Dendritic cell treated with granulocyte-macrophage colony-stimulating factor and Interleukin-4, amounts not matched to agents 40 ng/mL and 50 ng/mL, for 4 days (primary cell): ENCODE data around the gene SESN3.
"Not testable (repeated sequence)": the region's sequence is repeated elsewhere in the genome, so short reads cannot be mapped to it uniquely, and the experiment has no call there.

Experiments used
- H3K27ac Mint-ChIP-seq: one replicate; pipeline ENCODE4 v1.8.0; 2022; ENCODE audit warnings: mild to moderate bottlenecking, mixed read lengths
- H3K27me3 Mint-ChIP-seq: one replicate; pipeline ENCODE4 v1.8.0; 2022; ENCODE audit warnings: mild to moderate bottlenecking, mixed read lengths
- H3K36me3 Mint-ChIP-seq: one replicate; pipeline ENCODE4 v1.8.0; 2022; ENCODE audit warnings: low read depth, mixed read lengths
- H3K4me1 Mint-ChIP-seq: one replicate; pipeline ENCODE4 v1.8.0; 2022; ENCODE audit warnings: low read depth, mixed read lengths
- H3K4me3 Mint-ChIP-seq: one replicate; pipeline ENCODE4 v1.8.0; 2022; ENCODE audit warnings: mild to moderate bottlenecking, moderate library complexity, mixed read lengths
- H3K9me3 Mint-ChIP-seq: one replicate; pipeline ENCODE4 v1.8.0; 2022; ENCODE audit warnings: mixed read lengths
- intact Hi-C: fragments of 100-400 bp; cut with micrococcal nuclease; formaldehyde crosslinking; loops from one replicate; pipeline ENCODE4 v1.15.0; 2022

The SESN3 gene

GRCh38 chr11:95219599-95219998 is 11.4 kb downstream of the SESN3 start:
- Mint-ChIP-seq H3K27me3 (no peaks in the 10 kb centered on the region), H3K27ac (no peak overlapping the region), H3K9me3 (no peaks in the 10 kb centered on the region), H3K4me3 (no peak overlapping the region), H3K36me3 (peaks cover 19% of the 10 kb centered on the region), H3K4me1 (peaks cover 8% of the 10 kb centered on the region)
- intact Hi-C loops = no loop called here

GRCh38 chr11:95218149-95218548 is 12.9 kb downstream of the SESN3 start:
- H3K9me3 Mint-ChIP-seq = no peaks in the 10 kb centered on the region
- peaks cover 15% of the 10 kb centered on the region for H3K36me3 Mint-ChIP-seq
- peaks cover 5% of the 10 kb centered on the region for H3K4me1 Mint-ChIP-seq
- intact Hi-C loops = no loop called here
- no peaks in the 10 kb centered on the region for H3K27me3 Mint-ChIP-seq
- no peak overlapping the region for H3K27ac Mint-ChIP-seq
- H3K4me3 Mint-ChIP-seq = no peak overlapping the region

- H3K4me1 Mint-ChIP-seq = peaks cover 5% of the 10 kb centered on the region
- no peaks in the 10 kb centered on the region for H3K27me3 Mint-ChIP-seq
- no peak overlapping the region for H3K27ac Mint-ChIP-seq
- H3K36me3 Mint-ChIP-seq = peaks cover 12% of the 10 kb centered on the region
- intact Hi-C loops = no loop called here
- H3K4me3 Mint-ChIP-seq = no peak overlapping the region
- no peaks in the 10 kb centered on the region for H3K9me3 Mint-ChIP-seq
Observed at GRCh38 chr11:95212609-95213008, 18.4 kb downstream of the SESN3 start.

- H3K9me3 Mint-ChIP-seq, intact Hi-C loops, H3K4me3 Mint-ChIP-seq, H3K27ac Mint-ChIP-seq, H3K27me3 Mint-ChIP-seq: not testable (repeated sequence)
- H3K36me3 Mint-ChIP-seq = peaks cover 12% of the 10 kb centered on the region
- H3K4me1 Mint-ChIP-seq = peaks cover 19% of the 10 kb centered on the region
Observed at GRCh38 chr11:95209535-95209934, 21.5 kb downstream of the SESN3 start.

GRCh38 chr11:95200781-95201457 is 30.1 kb downstream of the SESN3 start:
- intact Hi-C loops = no loop called here
- H3K9me3 Mint-ChIP-seq = no peaks in the 10 kb centered on the region
- no peak overlapping the region for H3K4me3 Mint-ChIP-seq
- H3K4me1 Mint-ChIP-seq = peaks cover 10% of the 10 kb centered on the region
- no peak overlapping the region for H3K27ac Mint-ChIP-seq
- no peaks in the 10 kb centered on the region for H3K27me3 Mint-ChIP-seq
- H3K36me3 Mint-ChIP-seq = no peaks in the 10 kb centered on the region

GRCh38 chr11:95195831-95196230 is 35.2 kb downstream of the SESN3 start:
- Mint-ChIP-seq H3K4me3 (no peak overlapping the region), H3K27ac (no peak overlapping the region), H3K36me3 (peaks cover 13% of the 10 kb centered on the region)

GRCh38 chr11:95193541-95193940 is 37.5 kb downstream of the SESN3 start:
- no peaks in the 10 kb centered on the region for H3K27me3 Mint-ChIP-seq
- H3K36me3 Mint-ChIP-seq = peaks cover 36% of the 10 kb centered on the region
- no peak overlapping the region for H3K4me3 Mint-ChIP-seq
- intact Hi-C loops = no loop called here
- peaks cover 14% of the 10 kb centered on the region for H3K4me1 Mint-ChIP-seq
- no peak overlapping the region for H3K27ac Mint-ChIP-seq
- H3K9me3 Mint-ChIP-seq = no peaks in the 10 kb centered on the region

More at GRCh38 chr11:95195831-95196230, 35.2 kb downstream of the SESN3 start:
- intact Hi-C loops = no loop called here
- Mint-ChIP-seq H3K9me3 (no peaks in the 10 kb centered on the region), H3K27me3 (no peaks in the 10 kb centered on the region), H3K4me1 (peaks cover 8% of the 10 kb centered on the region)

- Mint-ChIP-seq H3K4me3 (no peak overlapping the region), H3K9me3 (no peaks in the 10 kb centered on the region), H3K27ac (no peak overlapping the region), H3K4me1 (peaks cover 16% of the 10 kb centered on the region), H3K36me3 (peaks cover 43% of the 10 kb centered on the region), H3K27me3 (no peaks in the 10 kb centered on the region)
- intact Hi-C loops = no loop called here
Observed at GRCh38 chr11:95192717-95193116, 38.3 kb downstream of the SESN3 start.

GRCh38 chr11:95187723-95188122 is 43.3 kb downstream of the SESN3 start:
- H3K4me1 Mint-ChIP-seq = peaks cover 25% of the 10 kb centered on the region
- intact Hi-C loops = no loop called here
- H3K36me3 Mint-ChIP-seq = peaks cover 66% of the 10 kb centered on the region
- no peak overlapping the region for H3K4me3 Mint-ChIP-seq
- no peak overlapping the region for H3K27ac Mint-ChIP-seq
- H3K27me3 Mint-ChIP-seq = no peaks in the 10 kb centered on the region
- H3K9me3 Mint-ChIP-seq = no peaks in the 10 kb centered on the region

GRCh38 chr11:95182397-95182796 is 48.6 kb downstream of the SESN3 start:
- no peaks in the 10 kb centered on the region for H3K9me3 Mint-ChIP-seq
- intact Hi-C loops = no loop called here

GRCh38 chr11:95175818-95176380 is 55.1 kb downstream of the SESN3 start:
- Mint-ChIP-seq H3K36me3 (peaks cover 44% of the 10 kb centered on the region), H3K27ac (no peak overlapping the region), H3K4me3 (no peak overlapping the region), H3K27me3 (no peaks in the 10 kb centered on the region), H3K4me1 (no peaks in the 10 kb centered on the region), H3K9me3 (no peaks in the 10 kb centered on the region)
- intact Hi-C loops = no loop called here

More at GRCh38 chr11:95182397-95182796, 48.6 kb downstream of the SESN3 start:
- Mint-ChIP-seq H3K27ac (no peak overlapping the region), H3K27me3 (no peaks in the 10 kb centered on the region), H3K4me3 (no peak overlapping the region), H3K4me1 (peaks cover 18% of the 10 kb centered on the region), H3K36me3 (peaks cover 43% of the 10 kb centered on the region)

GRCh38 chr11:95170294-95170693 is 60.7 kb downstream of the SESN3 start:
- Mint-ChIP-seq H3K27me3 (no peaks in the 10 kb centered on the region), H3K27ac (no peak overlapping the region), H3K4me1 (peaks cover 7% of the 10 kb centered on the region), H3K9me3 (no peaks in the 10 kb centered on the region), H3K4me3 (no peak overlapping the region), H3K36me3 (peaks cover 23% of the 10 kb centered on the region)
- intact Hi-C loops = no loop called here

GRCh38 chr11:95166781-95167180 is 64.2 kb downstream of the SESN3 start:
- Mint-ChIP-seq H3K27me3 (no peaks in the 10 kb centered on the region), H3K4me3 (no peak overlapping the region), H3K9me3 (no peaks in the 10 kb centered on the region), H3K4me1 (peaks cover 7% of the 10 kb centered on the region), H3K27ac (no peak overlapping the region), H3K36me3 (peaks cover 7% of the 10 kb centered on the region)
- intact Hi-C loops = no loop called here

GRCh38 chr11:95165638-95166037 is 65.4 kb downstream of the SESN3 start:
- intact Hi-C loops = no loop called here

GRCh38 chr11:95163106-95163505 is 67.9 kb downstream of the SESN3 start:
- intact Hi-C loops = no loop called here
- Mint-ChIP-seq H3K4me3 (no peak overlapping the region), H3K9me3 (no peaks in the 10 kb centered on the region), H3K36me3 (no peaks in the 10 kb centered on the region), H3K27me3 (no peaks in the 10 kb centered on the region), H3K27ac (no peak overlapping the region), H3K4me1 (no peaks in the 10 kb centered on the region)

More at GRCh38 chr11:95165638-95166037, 65.4 kb downstream of the SESN3 start:
- Mint-ChIP-seq H3K4me3 (no peak overlapping the region), H3K27ac (no peak overlapping the region), H3K27me3 (no peaks in the 10 kb centered on the region), H3K36me3 (peaks cover 7% of the 10 kb centered on the region), H3K9me3 (no peaks in the 10 kb centered on the region), H3K4me1 (peaks cover 7% of the 10 kb centered on the region)
